GM19397 (cell line): Measurements from ENCODE around the gene RNASE11.
"Not testable (repeated sequence)": the region's sequence is repeated elsewhere in the genome, so short reads cannot be mapped to it uniquely, and the experiment has no call there.

ENCODE experiments used
- ATAC-seq: cut with Tn5 transposase; IDR thresholded peaks from one replicate; pipeline ENCODE4 v1.9.1; 2021; ENCODE audit warnings: mild to moderate bottlenecking, moderate library complexity; ENCODE audit not compliant: unreplicated experiment

Gene RNASE11

DNA sequence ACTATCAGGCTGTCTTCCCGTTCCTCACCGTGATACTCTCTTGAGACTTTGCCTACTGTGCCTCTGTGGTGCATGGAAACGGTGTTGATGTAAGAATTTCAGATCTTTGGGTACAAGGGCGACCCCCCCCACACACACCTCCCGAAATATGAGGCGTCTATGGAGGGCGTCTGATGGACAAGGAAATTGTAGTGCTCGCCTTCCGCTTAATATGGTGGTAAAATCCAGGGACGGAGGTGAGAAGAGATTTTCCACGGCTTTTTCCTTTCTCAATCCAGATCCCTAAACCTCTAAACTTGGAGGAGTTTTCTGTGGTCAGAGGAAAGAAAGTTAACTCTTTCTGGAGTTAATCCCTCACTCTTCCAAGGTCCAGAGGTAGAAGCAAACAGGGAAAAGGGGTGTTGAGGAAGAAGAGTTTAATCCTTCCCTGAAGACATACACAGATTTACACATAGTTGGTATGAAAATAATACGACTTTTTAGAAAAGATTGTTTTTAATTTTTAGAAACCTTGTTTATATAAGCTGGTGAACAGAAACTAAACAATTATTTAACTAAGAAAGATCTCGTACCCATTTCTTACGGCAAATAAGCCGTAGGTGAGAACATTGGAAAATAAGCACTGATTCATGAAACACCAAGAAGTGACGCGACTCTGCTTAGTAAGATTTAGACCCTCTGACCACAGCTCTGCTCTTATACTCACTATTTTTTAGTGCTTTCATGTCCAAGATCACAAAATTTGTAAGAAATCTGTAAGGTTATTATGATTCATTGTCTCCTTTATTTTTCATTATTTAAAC lies 26.4 kb upstream of the RNASE11 start:
- no peak for ATAC-seq

DNA sequence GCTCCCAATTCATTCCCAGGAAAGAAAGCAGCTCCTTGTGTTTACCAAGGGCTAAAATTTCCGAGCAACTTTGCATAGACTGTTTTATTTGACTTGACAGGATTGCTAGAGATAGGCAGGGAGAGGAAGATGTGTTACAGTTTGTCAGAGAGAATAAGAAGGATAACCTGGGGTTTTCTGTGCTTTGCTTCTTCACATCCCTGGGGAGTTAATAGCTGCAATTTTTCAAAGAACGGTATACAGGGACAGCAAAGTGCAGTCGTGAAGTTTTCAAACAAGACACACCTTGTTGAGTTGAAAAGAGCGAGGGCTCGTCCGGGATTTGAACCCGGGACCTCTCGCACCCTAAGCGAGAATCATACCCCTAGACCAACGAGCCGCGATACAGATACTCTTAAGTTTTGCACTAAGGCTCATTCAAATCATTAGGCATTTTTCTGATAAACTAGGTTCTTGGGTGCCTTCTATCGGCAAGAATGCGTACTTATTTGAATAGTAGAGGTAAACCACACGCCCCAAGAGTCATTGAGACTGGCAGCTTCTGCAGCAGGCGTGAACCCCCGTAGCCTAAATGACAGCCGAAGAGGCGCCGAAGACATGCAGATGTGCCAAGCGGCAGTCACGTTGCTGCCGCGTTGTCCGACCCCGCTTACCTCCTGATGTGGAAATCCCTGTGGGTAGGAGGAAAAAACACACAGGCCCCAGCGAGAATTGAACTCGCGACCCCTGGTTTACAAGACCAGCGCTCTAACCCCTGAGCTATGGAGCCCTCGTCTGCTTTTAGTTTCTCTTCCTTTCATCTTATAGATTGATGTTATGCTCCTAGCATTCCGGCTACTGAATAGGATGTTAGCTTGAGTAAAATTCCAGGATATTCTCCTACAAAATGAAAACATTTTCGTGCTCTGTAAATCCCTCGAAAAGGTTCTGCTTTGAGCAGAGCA lies 25.6 kb upstream of the RNASE11 start:
- peak; percentile 69 for ATAC-seq

DNA sequence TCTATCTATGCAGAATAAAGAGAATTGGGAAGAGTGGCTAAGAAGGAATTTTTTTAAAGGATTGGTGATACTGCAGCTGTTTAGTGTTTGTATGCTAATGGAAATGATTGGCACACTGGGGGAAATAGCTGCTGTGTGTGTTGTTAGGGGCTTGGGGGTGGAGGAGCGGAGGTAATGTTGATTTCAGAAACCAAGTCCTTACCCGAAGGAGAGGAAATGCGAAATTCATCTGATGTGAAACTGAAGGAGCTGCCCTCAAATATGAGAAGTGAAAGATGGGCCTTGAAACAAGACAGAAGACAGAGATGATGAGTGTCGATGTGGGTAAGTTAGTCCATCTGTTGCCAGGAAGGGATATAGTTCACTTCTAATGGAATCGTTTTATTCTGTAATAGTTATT lies 24.6 kb upstream of the RNASE11 start:
- ATAC-seq, result no peak

DNA sequence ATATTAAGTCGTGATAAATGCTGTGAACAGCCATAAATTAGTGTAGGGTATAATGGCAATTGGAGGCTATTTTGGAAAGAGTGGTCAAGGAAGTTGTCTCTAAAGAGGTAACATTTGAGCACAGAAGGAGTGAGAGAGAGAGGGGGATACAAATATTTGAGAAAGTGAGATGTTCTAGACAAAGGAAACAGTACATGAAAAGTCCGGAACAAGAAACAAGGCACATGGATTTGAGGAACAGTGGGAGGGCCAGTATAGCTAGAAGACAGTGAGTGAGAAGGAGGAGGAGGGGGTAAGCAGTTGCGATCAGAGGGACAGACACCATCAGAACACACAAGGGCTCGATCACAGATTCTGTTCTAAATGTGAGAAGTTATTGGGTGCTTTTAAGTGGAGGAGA lies 23.5 kb upstream of the RNASE11 start:
- no peak for ATAC-seq

DNA sequence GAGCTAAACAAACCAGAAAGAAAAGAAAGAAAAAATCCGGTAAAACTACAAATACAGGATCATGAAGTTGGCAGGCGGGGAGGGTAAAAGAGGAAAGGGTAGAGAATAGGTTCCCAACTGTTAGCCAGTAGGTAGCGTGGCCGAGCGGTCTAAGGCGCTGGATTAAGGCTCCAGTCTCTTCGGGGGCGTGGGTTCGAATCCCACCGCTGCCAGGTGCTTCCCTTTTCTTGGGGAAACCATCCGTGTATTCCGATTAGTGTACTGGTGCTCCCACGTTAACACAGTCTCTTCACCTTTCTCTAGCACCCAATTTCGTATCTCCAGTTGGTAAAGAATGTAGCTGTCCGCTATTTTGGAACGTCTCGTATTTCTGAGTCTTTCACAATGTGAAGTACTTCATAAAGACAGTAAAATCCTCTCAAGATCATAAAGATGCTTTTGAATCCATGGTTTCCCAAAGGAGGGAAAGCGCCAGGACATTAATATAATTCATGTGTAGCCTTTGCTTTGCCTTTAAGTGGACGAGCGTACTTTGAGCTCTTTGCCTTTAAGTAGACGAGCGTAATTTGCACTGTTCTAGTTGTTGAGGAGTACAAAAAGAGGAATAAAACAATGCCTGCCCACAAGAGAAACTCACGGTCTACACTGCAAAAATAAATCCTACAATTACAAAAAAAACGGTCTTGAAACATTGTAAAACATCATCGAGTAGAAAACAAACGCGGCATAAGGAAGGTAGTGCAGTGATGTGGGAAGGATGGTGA lies 22.4 kb upstream of the RNASE11 start:
- ATAC-seq, result no peak

DNA sequence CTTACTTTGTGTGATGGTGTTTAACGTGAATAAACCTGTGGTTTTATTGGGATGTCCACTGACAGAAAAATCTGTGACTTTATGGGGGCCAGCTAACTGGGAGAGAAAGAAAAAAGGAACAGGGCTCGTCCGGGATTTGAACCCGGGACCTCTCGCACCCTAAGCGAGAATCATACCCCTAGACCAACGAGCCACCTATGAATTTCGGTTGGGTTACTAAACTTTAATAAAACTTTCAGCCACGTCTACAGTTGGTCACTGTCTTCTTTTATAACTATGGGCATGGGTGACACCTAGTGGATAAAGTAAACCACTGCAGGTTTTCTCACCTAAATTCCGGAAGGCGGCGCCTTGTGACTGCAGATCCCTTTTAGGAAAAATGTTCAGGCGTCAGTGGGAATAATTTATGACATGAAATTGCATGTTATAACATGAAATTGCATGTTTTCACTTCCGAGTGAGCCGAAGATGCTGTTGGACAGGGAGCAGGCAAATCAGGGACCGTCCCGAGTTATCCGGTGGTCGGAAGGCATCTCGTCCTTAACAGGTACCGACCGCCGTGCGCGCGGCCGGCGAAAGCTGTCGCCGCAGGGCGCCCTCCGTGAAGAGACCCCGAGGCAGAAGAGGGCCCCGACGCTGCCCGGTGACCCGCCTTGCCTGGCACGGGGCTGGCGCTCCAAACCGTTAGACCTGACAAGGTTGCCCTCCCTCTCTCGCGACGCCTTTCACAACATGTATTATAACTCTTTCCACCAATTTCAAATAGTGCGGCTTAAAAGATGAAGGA lies 21.6 kb upstream of the RNASE11 start:
- ATAC-seq, result no peak

DNA sequence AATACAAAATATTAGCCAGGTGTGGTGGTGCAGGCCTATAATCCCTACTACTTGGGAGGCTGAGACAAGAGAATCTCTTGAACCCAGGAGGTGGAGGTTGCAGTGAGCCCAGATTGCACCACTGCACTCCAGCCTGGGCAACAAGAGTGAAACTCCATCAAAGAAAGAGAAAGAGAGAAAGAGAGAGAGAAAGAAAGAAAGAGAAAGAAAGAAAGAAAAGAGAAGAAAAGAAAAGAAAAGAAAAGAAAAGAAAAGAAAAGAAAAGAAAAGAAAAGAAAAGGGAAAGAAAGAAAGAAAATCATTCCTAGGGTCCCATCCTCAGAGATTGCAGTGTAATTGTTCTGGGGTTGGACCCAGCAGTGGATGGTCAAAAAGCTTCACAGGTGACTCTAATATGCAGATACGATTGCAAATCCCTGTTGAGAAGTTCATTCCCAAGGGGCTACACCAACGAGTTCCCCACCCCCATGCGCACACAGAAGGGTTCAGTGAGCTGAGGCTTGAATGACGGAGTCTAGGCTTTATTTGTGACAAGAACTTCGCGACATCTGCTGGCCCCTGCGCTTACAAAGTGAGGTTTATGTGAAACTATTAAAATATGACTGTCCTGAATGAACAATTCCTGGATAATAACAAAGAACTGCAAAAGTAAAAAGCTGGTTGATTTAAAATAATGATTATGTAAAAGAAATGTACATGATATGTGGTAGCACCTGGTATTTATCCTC lies 20.7 kb upstream of the RNASE11 start:
- no peak for ATAC-seq

DNA sequence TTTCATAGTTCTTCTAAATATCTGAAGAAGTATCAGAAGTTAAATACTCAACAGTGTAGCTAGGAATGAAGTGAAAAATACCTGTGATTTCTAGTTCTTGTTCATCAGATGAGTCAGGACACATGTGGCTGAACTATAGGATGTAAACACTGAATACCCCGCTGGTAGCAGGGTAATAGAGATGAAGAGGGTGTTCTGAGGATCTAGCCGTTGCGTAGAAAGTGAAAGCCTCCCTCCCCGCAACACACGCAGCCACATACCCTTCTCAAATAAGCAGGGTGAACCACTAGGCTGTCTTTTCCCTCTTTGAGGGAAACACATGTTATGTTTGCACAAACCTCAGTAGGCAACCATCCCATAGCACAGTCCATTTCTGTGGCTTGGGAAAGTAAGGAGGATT lies 19.8 kb upstream of the RNASE11 start:
- no peak for ATAC-seq

DNA sequence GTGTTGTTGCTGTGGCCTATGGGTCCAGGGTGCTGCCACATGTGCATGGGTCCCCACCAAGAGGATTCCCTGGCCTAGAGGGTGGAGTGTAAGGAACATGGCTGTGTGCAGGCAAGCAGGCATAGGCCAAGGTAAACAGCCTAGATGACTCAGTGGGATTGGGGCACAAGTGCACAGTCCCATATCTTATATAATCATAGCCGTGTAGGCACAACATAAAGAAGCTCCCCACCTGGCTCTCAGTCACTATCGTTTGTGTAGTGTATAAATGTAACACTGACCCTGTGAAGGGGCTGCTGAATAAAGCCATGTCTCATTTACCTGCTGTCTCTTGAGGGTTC lies 19.1 kb upstream of the RNASE11 start:
- ATAC-seq, result no peak

DNA sequence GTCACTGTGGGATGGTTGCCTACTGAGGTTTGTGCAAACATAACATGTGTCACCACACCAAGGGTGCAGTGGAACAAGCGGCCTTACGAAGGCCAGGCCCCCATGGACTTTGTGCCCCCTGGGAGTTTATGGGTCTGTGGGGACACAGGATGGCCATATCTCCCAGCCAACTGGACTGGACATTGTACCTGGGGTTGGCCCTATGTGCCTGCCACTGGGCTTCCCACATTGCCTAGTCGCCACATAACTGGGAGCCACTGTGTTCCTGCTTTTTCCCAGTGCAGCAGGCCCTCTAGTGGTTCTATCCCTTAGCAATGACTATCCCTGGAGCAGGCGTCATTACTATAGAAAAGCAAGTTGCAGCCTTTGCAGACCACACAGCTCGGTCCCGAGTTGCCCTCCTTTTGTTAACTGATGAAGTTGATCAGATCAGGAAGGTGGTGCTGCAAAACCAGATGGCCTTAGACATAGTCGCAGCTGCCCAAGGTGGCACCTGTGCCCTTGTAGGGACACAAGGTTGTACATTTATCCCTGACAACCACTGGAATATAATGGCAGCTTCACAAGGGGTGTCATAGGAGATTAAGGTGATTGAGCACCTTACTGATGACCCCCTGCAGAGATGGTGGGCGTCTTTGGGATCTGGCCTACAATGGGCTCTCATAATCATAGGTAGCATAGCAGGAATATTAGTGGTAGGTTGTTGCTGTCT lies 18.5 kb upstream of the RNASE11 start:
- ATAC-seq, result no peak

DNA sequence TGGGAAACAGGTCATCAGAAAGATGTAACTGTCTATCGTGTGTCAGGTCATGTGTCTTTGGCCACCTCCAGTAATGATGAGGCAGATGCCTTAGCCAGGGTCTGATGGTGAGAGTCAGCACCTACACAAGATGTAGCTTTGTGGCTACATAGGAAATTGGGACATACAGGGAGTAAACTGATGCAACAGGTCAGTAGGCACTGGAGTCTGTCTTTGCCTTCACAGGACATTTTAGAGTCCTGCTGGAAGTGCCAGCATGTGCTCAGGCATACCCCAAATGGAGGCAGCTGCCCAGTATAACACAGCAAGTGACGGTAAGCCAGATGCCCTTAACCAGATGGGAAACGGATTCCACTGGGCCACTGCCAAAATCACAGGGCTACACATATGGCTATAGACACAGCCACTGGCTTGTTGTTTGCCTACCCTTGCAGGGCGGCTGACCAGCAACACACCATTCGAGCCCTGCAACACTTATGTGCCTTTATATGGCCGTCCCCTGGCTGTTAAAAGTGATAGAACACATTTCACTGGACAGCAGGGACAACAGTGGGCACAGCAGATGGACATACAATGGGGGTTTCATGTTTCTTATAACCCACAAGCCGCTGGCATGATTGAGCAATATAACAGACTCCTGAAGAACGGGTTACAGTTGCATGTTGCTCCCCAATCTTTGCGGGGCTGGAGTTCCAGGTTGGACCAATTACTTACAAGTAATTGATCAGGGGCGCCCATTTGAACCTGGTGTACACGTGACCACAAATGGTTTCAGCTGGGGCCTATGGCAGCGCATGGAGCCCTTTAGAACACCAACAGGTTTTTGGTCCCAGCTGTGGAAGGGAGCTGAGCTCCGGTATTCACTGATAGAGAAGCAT lies 16.3 kb upstream of the RNASE11 start:
- ATAC-seq, result no peak

DNA sequence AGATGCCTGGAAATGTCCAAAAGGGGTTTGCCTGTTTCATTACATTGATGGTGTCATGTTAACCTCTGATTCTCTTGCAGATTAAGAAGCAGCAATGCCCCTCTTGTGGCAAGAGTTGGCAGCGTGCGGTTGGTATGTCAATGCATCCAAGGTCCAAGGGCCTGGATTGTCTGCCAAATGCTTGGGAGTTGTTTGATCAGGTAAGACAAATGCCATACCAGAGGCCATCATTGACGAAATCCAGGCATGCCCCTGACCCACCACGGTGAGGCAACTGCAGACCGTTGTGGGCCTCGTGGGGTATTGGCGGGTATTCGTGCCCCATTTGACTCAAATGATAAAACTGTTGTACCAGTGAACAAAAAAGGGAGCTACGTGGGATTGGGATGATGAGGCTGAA lies 14.8 kb upstream of the RNASE11 start:
- ATAC-seq, result no peak

DNA sequence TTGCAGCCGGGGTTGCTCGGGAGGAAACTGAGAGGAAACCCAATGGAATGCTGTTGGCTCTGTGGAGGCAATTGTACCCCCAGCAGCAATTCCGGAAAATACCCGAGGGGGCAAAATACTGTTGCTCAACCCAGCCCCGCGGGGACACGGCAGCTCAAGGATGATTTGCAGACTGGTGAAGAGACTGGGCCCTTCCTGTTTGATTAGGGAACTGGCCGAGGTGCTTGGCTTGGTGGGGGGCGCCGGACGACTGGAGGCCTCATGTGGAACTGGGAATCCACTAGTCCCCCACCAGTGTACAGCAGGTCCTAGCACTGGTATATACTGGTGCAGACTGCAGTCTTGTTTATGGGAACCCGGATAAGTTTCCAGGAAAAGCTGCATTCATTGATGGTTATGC lies 13.7 kb upstream of the RNASE11 start:
- ATAC-seq, result no peak

DNA sequence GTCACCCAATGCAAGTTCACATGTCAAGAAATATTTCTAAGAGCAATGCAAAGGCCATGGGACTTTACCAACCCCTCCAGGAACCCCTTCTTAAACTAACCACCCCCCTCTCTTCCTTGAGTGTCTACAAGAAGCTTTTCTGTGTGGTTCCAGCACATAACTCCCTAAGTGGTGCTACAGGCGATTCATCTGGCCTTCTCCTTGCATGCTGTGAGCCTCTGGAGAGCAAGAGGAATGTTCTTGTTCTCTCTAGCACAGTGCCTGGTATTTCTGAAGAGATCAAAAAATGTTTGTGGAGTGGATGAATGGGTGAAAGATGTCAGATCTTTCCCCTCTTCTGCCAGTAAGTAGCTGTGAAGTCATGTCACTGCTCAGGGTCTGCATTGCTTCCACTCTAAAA lies 9.3 kb upstream of the RNASE11 start:
- ATAC-seq, result no peak

DNA sequence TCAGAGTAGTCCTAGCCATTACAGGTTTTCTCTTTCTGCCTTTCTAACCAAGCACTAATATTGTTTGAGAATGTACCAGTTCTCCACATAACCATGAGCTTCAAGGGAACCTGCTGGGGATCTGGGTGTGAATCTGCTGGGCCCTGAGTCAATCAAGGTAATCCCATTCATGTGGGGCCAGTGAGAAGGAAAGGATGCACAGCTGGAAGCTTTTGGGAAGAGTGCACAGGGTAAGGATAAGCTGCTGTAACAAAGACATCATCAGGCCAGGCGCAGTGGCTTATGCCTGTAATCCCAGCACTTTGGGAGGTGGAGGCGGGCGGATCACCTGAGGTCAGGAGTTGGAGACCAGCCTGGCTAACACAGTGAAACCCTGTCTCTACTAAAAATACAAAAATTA lies 7.9 kb upstream of the RNASE11 start:
- ATAC-seq, result not testable (repeated sequence)

DNA sequence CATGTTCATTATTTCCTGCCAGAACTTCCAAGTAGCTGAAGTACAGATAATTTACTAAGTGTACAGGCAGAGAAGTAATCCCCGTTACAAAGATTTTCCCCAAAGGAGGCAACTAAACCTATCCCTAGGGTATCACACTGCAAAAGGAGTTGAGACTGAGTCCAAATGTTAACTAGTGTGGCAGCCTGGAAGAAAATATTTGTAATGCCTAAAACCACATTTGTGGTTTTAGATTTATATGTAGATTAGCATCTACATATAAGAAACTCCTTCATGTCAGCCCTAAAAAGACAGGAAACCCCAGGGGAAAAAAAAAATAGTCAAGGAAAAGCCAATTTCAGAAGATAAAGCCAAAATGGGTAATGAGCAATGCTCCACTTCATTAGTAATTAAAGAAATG lies 4.8 kb upstream of the RNASE11 start:
- no peak for ATAC-seq

DNA sequence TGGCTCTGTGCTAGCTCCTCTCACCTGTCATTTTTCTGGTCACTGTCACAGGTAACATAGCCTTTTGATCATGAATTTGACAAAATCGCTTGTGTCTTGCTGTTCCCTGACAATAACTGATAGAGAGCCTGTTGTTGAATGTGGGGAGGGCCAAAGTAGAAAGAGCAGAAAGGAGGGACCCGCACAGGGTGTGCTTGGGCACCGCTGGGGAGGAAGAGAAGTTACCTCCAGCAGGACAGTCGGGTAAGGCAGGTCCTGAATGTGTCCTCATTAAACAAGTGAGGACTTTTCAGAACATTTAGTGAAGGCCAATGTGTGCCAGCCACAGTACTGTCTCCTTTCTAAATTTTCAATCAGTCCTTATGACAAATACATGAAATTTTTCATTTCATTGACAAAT lies 3.4 kb upstream of the RNASE11 start, which contains the start of gene RNASE12:
RNASE12 (minus strand) TSS at position 142 of the 400 bp plus-strand sequence. CDS start 653 bp downstream, outside the sequence.
- ATAC-seq, result no peak

DNA sequence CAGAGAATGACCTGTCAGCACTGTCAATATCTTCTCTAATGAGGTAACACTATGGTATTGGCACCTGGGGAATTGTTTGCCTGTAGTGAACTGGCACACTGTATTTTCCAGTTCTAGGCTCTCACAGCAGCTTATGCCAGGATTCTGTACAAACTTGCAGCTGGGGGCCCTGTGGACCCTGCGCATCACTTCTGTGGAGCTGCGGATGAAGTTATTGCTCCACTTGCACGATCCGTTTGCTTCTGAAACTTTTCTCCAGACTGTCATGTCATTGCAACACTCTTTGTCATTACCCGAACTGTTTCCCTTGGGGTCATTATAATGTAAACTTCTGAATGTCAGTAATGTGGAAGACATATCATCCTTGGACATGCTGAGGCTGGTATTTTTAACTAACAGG lies 3.9 kb downstream of the RNASE11 start:
- no peak for ATAC-seq
